ENCODE data around the gene C1orf50.

C1orf50 gene

GRCh38 chr1:42786097-42786496, 19.0 kb downstream of the C1orf50 start:
- TF ChIP-seq SIN3A (IDR thresholded peaks at IDR 0.05; ENCODE audit: borderline replicate concordance, insufficient read depth, low read length) (no peak), FOXP2 (optimal IDR thresholded peaks at IDR 0.05; ENCODE audit: borderline replicate concordance, extremely low read depth, extremely low read length, insufficient read depth) (no peak), TAF1 (IDR thresholded peaks at IDR 0.05; ENCODE audit: borderline replicate concordance, insufficient read depth, low read length) (no peak), REST (IDR thresholded peaks at IDR 0.05; ENCODE audit: insufficient read depth in 1 of 2, low read depth in 2 of 2, low read length in 2 of 2) (no peak), POLR2AphosphoS5 (IDR thresholded peaks at IDR 0.05; ENCODE audit: low read depth, low read length) (no peak)

- TF ChIP-seq REST (IDR thresholded peaks at IDR 0.05; ENCODE audit: insufficient read depth in 1 of 2, low read depth in 2 of 2, low read length in 2 of 2) = no peak
- no peak for TF ChIP-seq SIN3A (IDR thresholded peaks at IDR 0.05; ENCODE audit: borderline replicate concordance, insufficient read depth, low read length)
- no peak for TF ChIP-seq POLR2AphosphoS5 (IDR thresholded peaks at IDR 0.05; ENCODE audit: low read depth, low read length)
- no peak for TF ChIP-seq FOXP2 (optimal IDR thresholded peaks at IDR 0.05; ENCODE audit: borderline replicate concordance, extremely low read depth, extremely low read length, insufficient read depth)
- no peak for TF ChIP-seq TAF1 (IDR thresholded peaks at IDR 0.05; ENCODE audit: borderline replicate concordance, insufficient read depth, low read length)
These were observed 21.0 kb downstream of the C1orf50 start for GRCh38 chr1:42788021-42788420.

- TF ChIP-seq FOXP2 (optimal IDR thresholded peaks at IDR 0.05; ENCODE audit: borderline replicate concordance, extremely low read depth, extremely low read length, insufficient read depth) = no peak
- TF ChIP-seq POLR2AphosphoS5 (IDR thresholded peaks at IDR 0.05; ENCODE audit: low read depth, low read length) = no peak
- TF ChIP-seq TAF1 (IDR thresholded peaks at IDR 0.05; ENCODE audit: borderline replicate concordance, insufficient read depth, low read length) = no peak
- TF ChIP-seq SIN3A (IDR thresholded peaks at IDR 0.05; ENCODE audit: borderline replicate concordance, insufficient read depth, low read length) = no peak
- no peak for TF ChIP-seq REST (IDR thresholded peaks at IDR 0.05; ENCODE audit: insufficient read depth in 1 of 2, low read depth in 2 of 2, low read length in 2 of 2)
These were observed 26.8 kb downstream of the C1orf50 start for GRCh38 chr1:42793824-42794223.

- TF ChIP-seq POLR2AphosphoS5 (IDR thresholded peaks at IDR 0.05; ENCODE audit: low read depth, low read length) (no peak), FOXP2 (optimal IDR thresholded peaks at IDR 0.05; ENCODE audit: borderline replicate concordance, extremely low read depth, extremely low read length, insufficient read depth) (no peak), SIN3A (IDR thresholded peaks at IDR 0.05; ENCODE audit: borderline replicate concordance, insufficient read depth, low read length) (no peak), REST (IDR thresholded peaks at IDR 0.05; ENCODE audit: insufficient read depth in 1 of 2, low read depth in 2 of 2, low read length in 2 of 2) (no peak), TAF1 (IDR thresholded peaks at IDR 0.05; ENCODE audit: borderline replicate concordance, insufficient read depth, low read length) (no peak)
These were observed 30.4 kb downstream of the C1orf50 start for GRCh38 chr1:42797414-42797813.

- no peak for TF ChIP-seq SIN3A (IDR thresholded peaks at IDR 0.05; ENCODE audit: borderline replicate concordance, insufficient read depth, low read length)
- no peak for TF ChIP-seq REST (IDR thresholded peaks at IDR 0.05; ENCODE audit: insufficient read depth in 1 of 2, low read depth in 2 of 2, low read length in 2 of 2)
- no peak for TF ChIP-seq TAF1 (IDR thresholded peaks at IDR 0.05; ENCODE audit: borderline replicate concordance, insufficient read depth, low read length)
- TF ChIP-seq POLR2AphosphoS5 (IDR thresholded peaks at IDR 0.05; ENCODE audit: low read depth, low read length) = no peak
- TF ChIP-seq FOXP2 (optimal IDR thresholded peaks at IDR 0.05; ENCODE audit: borderline replicate concordance, extremely low read depth, extremely low read length, insufficient read depth) = no peak
These were observed 30.9 kb downstream of the C1orf50 start for GRCh38 chr1:42797979-42798378.

All from PFSK-1 (cell line).